GM19455 (cell line): ENCODE data around the gene BLM.
A peak's percentile ranks its signal among the peaks of the same experiment; 100 is the strongest.
"Not testable (repeated sequence)": the region's sequence is repeated elsewhere in the genome, so short reads cannot be mapped to it uniquely, and the experiment has no call there.

Experiments
- ATAC-seq: cut with Tn5 transposase; IDR thresholded peaks from one replicate; pipeline ENCODE4 v1.9.1; 2021; ENCODE audit not compliant: unreplicated experiment

Gene BLM

DNA sequence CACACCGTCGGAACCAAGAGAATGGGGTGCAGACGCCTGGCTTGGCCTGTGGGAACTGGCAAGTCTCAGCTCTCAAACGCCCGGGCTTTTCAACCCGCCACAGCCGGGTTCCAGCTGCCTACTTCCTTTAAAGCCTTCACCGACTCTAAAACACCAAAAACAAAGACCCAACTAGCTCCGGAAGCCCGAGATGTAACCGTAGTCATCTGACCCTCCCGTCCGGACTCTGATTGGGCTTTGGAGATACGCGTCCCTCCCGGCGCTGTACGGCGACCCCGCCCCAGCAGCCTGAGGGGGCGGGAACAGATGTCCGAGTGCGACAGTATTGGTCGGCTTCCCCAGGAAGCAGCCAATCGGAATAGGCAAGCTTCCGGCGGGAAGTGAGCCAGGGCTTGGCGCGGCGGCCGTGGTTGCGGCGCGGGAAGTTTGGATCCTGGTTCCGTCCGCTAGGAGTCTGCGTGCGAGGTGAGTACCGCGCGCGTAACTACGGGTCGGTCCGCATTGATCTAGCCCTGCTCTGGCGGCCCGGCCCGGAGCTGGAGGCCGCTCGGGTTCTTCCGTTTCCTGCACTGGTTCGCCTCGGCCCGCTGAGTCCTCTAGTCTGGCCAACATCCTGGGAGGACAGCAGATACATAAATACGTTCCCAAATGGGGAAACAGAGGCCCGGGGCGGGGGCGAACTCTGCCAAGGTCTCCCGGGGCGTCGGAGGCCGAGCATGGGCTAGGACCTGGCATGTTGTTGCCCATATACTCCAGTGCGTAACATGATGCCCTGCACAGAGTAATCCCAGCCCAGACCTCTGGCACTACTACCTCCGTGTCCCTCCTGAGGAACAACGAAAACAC lies at the start of gene BLM:
Gene BLM, plus strand, starts transcription at position 371 of the 846 bp plus-strand sequence. CDS start 30,047 bp downstream, outside the sequence.
- ATAC-seq, result peak; percentile 99

DNA sequence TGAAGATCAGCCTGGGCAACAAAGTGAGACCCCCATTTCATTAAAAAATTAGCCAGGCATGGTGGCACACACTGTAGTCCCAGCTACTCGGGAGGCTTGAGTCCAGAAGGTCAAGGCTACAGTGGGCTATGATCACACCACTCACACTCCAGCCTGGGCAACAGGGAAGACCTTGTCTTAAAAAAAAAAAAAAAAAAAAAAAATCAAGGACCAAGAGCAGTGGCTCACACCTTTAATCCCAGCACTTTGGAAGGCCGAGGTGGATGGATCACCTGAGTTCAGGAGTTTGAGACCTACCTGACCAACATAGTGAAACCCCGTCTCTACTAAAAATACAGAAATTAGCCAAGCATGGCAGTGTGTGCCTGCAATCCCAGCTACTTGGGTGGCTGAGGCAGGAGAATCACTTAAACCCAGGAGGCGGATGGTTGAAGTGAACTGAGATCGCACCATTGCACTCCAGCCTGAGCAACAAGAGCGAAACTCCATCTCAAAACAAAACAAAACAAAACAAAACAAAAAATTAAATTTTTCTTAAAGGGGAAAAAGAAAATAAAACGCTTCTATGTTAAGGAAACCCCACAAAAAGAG lies 49.3 kb upstream of the BLM start:
- ATAC-seq, result not testable (repeated sequence)

DNA sequence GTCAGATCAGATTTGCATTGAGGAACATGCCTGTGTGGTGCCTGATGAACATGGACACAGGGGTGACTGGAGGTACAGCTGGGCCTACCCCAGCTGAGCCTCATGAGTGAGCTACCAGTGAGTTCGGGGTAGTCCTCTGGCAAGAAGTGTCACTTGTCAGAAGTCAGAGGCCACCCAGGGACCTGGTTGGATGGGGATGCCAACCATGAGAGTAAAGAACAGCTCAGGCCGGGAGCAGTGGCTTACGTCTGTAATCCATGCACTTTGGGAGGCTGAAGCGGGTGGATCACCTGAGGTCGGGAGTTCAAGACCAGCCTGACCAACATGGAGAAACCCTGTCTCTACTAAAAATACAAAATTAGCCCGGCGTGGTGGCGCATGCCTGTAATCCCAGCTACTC lies 46.5 kb upstream of the BLM start:
- not testable (repeated sequence) for ATAC-seq

DNA sequence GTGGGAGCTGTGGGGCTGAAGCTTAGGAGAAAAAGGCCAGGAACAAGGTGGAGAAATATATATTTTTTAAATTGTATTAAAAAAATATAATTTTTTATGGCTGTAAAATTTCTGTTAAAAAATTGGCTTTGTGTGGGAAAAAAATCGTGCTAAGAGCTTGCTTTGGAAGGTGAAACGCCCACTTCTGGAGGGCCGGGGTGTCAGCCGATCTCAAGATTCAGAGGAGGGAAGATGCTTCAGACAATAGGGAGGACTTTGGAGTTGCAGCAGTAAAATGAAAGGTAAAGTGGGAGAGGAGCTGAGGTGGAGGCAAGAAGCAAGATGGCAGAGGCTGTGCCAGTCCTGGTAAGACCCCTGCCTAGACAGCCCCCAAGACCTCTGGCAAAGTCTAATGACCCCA lies 45.9 kb upstream of the BLM start:
- ATAC-seq, result no peak

GRCh38 chr15:90673357-90673756 lies 43.8 kb upstream of the BLM start:
- ATAC-seq, result not testable (repeated sequence)

GRCh38 chr15:90674476-90674875 lies 42.7 kb upstream of the BLM start:
- no peak for ATAC-seq

GRCh38 chr15:90675464-90675863 lies 41.7 kb upstream of the BLM start:
- no peak for ATAC-seq

DNA sequence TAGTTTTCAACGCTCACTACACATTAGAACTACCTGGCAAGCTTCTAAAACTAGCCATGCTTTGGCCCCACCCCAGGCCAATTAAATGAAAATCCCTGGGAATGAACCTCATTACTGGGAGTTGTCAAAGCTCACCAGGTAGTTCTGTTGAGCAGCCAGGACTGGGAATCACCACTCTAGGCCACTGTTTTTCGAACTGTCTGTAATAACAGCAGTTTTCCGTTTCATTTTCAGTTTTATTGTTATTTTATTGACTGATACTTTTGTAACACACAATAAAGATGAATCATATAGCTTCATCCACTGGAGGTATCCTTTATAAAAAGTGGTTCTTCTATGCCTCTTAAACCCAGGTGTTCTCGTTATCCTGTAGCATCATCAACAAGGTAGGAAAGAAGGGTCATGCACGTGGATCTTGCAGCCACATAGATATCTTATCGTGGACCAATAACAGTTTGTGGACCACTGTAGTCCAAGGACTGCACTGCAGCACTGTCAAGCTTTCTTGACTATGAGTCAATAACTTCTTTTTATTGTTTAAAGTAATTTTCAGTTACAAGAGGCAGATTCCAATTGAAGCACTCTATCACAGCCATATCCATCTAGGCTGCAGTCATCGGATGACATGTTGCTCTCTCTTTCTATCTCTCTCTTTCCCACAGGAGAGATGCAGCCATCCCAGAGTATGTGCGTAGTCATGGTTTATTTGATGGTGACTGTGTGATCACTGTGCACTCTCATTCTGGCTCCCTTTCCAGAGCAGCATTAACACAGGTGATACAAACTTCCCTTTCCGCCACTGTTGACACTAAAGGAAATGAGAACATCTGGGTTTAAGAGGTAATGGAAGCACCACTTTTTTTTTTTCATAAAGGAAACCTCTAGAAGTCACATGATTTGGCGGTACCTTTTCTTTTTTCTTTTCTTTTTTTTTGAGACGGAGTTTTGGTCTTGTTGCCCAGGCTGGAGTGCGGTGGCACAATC lies 39.0 kb upstream of the BLM start:
- ATAC-seq, result no peak

DNA sequence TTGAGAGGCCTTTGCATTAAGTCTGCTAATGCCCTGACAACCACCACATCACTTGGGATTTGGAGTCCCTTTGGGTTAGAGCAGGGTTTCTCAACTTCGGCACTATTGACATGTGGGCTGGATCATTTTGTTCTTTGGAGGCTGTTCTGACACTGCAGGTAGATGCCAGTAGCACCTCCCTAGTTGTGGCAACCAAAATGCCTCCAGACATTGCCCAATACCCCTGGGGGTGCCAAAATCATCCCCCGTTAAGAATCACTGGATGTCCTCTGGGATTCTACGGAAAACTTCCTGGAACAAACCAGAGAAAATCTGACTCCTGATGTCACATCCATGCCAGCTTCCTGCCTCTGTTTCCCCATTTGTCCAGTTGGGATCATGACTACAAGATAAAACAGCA lies 37.2 kb upstream of the BLM start:
- no peak for ATAC-seq

DNA sequence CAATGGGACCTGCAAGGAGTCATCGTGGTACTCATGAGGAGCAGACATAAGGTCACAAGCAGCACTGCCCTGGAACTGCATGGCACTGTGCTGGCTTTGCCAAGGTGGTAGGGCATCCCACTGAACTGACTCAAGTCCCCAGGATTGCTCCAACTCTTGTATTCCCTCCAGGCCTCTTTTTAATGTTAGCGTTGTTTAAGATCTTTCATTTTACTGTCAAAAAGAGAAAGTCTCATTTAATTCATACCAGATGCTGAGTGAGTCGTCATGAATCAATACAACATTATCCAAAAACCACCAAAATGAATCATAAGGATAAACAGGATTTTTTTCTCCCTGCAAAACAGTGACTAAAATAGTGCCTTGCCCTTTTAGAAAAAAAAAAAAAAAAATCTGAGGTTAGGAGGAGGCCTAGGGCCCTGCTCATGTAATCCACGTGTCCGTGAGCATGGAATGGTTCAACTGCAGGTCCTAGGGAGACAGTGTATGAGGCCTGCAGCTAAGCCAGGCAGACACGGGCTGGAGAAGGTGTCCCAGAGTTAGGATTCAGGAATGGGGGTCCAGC lies 36.7 kb upstream of the BLM start:
- ATAC-seq, result no peak

- ATAC-seq, result no peak
These were observed 36.1 kb upstream of the BLM start for GRCh38 chr15:90681056-90681455.

DNA sequence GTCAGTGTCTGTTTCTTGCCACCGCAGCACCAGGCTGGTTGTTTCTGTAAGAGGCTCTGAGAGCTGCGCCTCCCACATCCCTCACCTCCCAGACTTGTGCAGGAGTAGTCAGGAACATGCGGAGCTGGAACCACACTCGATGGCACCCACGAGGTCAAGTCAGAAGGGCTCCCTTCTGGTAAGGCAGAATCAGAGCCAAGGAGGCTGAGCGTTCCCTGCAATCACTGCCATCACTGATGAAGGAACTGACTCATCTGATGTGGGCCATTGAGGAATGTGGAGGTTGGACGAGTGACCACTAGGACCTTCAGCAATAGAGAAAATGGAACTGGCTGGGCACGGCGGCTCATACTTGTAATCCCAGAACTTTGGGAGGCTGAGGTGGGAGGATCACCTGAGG lies 35.7 kb upstream of the BLM start:
- no peak for ATAC-seq

GRCh38 chr15:90683371-90683770 lies 33.8 kb upstream of the BLM start:
- no peak for ATAC-seq

- no peak for ATAC-seq
These were observed 33.3 kb upstream of the BLM start for GRCh38 chr15:90683876-90684275.

- no peak for ATAC-seq
These were observed 32.9 kb upstream of the BLM start for GRCh38 chr15:90684281-90684680.

GRCh38 chr15:90685591-90686434 lies 31.3 kb upstream of the BLM start:
- peak; percentile 8 for ATAC-seq

GRCh38 chr15:90686435-90687218 lies 30.5 kb upstream of the BLM start:
- peak; percentile 81 for ATAC-seq

DNA sequence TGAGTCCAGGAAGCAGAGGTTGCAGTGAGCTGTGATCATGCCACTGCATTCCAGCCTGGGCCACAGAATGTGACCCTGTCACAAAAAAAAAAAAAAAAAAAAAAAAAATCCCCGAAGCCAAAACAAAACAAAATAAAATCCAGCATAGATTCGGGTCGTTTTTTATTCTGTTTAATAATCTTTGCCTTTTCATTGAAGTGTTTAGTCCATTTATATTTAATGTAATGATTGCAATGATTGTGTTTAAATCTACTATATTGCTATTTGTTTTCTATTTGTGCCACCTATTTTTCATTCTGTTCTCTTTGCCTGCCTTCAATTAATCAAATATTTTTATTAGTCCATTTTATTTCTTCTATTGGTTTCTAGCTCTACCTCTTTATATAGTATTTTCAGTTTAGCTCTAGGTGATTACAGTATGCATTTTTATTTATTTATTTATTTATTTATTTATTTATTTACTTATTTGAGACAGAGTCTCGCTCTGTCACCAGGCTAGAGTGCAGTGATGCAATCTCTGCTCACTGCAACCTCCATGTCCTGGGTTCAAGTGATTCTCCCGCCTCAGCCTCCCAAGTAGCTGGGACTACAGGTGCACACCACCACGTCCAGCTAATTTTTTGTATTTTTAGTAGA lies 27.7 kb upstream of the BLM start:
- not testable (repeated sequence) for ATAC-seq

DNA sequence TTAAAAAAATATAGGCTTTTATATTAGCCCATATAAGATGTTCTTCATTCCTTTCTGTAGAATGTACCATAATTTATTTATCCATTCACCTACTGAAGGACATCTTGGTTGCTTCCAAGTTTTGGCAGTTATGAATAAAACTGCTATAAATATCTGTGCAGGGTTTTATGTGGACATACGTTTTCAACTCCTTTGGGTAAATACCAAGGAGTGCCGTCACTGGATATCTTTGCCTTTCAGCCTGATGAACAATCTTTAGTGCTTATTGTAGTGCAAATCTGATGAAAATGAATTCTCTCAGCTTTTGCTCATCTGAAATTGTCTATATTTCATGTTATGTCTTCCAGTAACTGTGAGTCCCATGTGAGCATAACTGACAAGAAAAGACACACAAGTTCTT lies 26.6 kb upstream of the BLM start:
- no peak for ATAC-seq
